Measurements from ENCODE around the gene SACS.

DNA sequence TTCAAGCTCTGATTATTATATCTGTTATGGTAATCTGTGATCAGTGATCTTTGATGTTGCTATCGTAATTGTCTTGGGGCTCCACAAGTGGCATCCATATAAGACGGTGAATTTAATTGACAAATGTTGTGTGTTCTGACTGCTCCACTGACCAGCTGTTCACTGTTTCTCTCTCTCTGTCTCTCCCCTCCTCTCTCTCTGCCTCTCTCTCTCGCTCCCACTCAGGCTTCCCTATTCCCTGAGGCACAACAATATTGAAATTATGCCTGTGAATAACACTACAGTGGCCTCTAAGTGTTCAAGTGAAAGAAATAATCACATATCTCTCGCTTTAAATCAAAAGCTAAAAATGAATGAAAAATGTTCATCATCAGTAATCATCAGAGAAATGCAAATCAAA is 4.4 kb upstream of the SACS start:
- TF ChIP-seq, protein P1, sequence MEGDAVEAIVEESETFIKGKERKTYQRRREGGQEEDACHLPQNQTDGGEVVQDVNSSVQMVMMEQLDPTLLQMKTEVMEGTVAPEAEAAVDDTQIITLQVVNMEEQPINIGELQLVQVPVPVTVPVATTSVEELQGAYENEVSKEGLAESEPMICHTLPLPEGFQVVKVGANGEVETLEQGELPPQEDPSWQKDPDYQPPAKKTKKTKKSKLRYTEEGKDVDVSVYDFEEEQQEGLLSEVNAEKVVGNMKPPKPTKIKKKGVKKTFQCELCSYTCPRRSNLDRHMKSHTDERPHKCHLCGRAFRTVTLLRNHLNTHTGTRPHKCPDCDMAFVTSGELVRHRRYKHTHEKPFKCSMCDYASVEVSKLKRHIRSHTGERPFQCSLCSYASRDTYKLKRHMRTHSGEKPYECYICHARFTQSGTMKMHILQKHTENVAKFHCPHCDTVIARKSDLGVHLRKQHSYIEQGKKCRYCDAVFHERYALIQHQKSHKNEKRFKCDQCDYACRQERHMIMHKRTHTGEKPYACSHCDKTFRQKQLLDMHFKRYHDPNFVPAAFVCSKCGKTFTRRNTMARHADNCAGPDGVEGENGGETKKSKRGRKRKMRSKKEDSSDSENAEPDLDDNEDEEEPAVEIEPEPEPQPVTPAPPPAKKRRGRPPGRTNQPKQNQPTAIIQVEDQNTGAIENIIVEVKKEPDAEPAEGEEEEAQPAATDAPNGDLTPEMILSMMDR (IDR thresholded peaks at IDR 0.05; ENCODE audit: poor library complexity) = no peak
- no peak for TF ChIP-seq EZH2 (IDR thresholded peaks at IDR 0.05; ENCODE audit: borderline replicate concordance)

All from hepatocyte (in vitro differentiated cells).